COLO829 (cell line): ENCODE measurements around the gene HIC2.
"Not testable (repeated sequence)": the region's sequence is repeated elsewhere in the genome, so short reads cannot be mapped to it uniquely, and the experiment has no call there.

Experiments
- DNase-seq: peaks from one replicate; pipeline ENCODE4 v3.0.0; 2012; ENCODE audit warnings: low spot score

The HIC2 gene

GRCh38 chr22:21434378-21435233, 17.4 kb downstream of the HIC2 start:
- DNase-seq, result not testable (repeated sequence)

GRCh38 chr22:21435998-21436810, 19.0 kb downstream of the HIC2 start:
- not testable (repeated sequence) for DNase-seq

GRCh38 chr22:21438013-21438412, 20.8 kb downstream of the HIC2 start:
- DNase-seq, result not testable (repeated sequence)

GRCh38 chr22:21440018-21440636, 23.0 kb downstream of the HIC2 start:
- not testable (repeated sequence) for DNase-seq

GRCh38 chr22:21440676-21441075, 23.5 kb downstream of the HIC2 start:
- DNase-seq, result not testable (repeated sequence)

GRCh38 chr22:21441170-21441569, 24.0 kb downstream of the HIC2 start:
- not testable (repeated sequence) for DNase-seq

GRCh38 chr22:21442123-21442522, 25.0 kb downstream of the HIC2 start:
- not testable (repeated sequence) for DNase-seq

GRCh38 chr22:21442646-21443045, 25.5 kb downstream of the HIC2 start:
- not testable (repeated sequence) for DNase-seq

- DNase-seq, result no peak
Measured at GRCh38 chr22:21443057-21443734, 26.0 kb downstream of the HIC2 start.

- no peak for DNase-seq
Measured at GRCh38 chr22:21443735-21444421, 26.7 kb downstream of the HIC2 start.

- DNase-seq, result no peak
Measured at GRCh38 chr22:21444701-21445436, 27.7 kb downstream of the HIC2 start.

- no peak for DNase-seq
Measured at GRCh38 chr22:21445437-21446127, 28.4 kb downstream of the HIC2 start.

- no peak for DNase-seq
Measured at GRCh38 chr22:21446128-21446826, 29.1 kb downstream of the HIC2 start.

GRCh38 chr22:21446827-21447690, 29.9 kb downstream of the HIC2 start:
- DNase-seq, result no peak

- no peak for DNase-seq
Measured at GRCh38 chr22:21447694-21448402, 30.7 kb downstream of the HIC2 start.

- no peak for DNase-seq
Measured at GRCh38 chr22:21448627-21449416, 31.7 kb downstream of the HIC2 start.
